Left forelimb (tissue), 1 donor: Measurements from ENCODE around the gene CDK5R1.
"Not testable (repeated sequence)": the region's sequence is repeated elsewhere in the genome, so short reads cannot be mapped to it uniquely, and the experiment has no call there.

Experiments used
- DNase-seq: peaks from one replicate; pipeline ENCODE4 v3.0.0-alpha.2; 2018; ENCODE audit warnings: low spot score

The CDK5R1 gene

GRCh38 chr17:32516940-32517701, 30.3 kb downstream of the CDK5R1 start:
- DNase-seq = no peak

- DNase-seq = no peak
Measured at GRCh38 chr17:32517982-32518381, 31.2 kb downstream of the CDK5R1 start.

GRCh38 chr17:32518646-32519227, 31.9 kb downstream of the CDK5R1 start:
- DNase-seq = no peak

GRCh38 chr17:32519228-32520103, 32.7 kb downstream of the CDK5R1 start:
- DNase-seq = no peak

GRCh38 chr17:32520104-32520701, 33.4 kb downstream of the CDK5R1 start:
- no peak for DNase-seq

GRCh38 chr17:32520737-32521404, 34.1 kb downstream of the CDK5R1 start:
- DNase-seq = no peak

- no peak for DNase-seq
Measured at GRCh38 chr17:32523017-32523680, 36.4 kb downstream of the CDK5R1 start.

GRCh38 chr17:32523827-32524552, 37.2 kb downstream of the CDK5R1 start:
- DNase-seq = no peak

GRCh38 chr17:32524553-32524880, 37.7 kb downstream of the CDK5R1 start:
- DNase-seq = not testable (repeated sequence)

- DNase-seq = no peak
Measured at GRCh38 chr17:32525122-32525521, 38.3 kb downstream of the CDK5R1 start.

GRCh38 chr17:32527146-32527545, 40.4 kb downstream of the CDK5R1 start:
- DNase-seq = no peak

GRCh38 chr17:32528825-32529224, 42.0 kb downstream of the CDK5R1 start:
- no peak for DNase-seq

- no peak for DNase-seq
Measured at GRCh38 chr17:32529604-32530003, 42.8 kb downstream of the CDK5R1 start.

GRCh38 chr17:32533296-32533695, 46.5 kb downstream of the CDK5R1 start:
- no peak for DNase-seq

- no peak for DNase-seq
Measured at GRCh38 chr17:32536736-32537643, 50.2 kb downstream of the CDK5R1 start.
